Activated CD8-positive, alpha-beta memory T cell treated with anti-CD3 and anti-CD28 coated beads, Interleukin-2, amount 50 U/mL, for 1 hour (primary cell): ENCODE results near the gene AIMP2.
"Not testable (repeated sequence)": the region's sequence is repeated elsewhere in the genome, so short reads cannot be mapped to it uniquely, and the experiment has no call there.

Experiments used
- DNase-seq: peaks from one replicate; pipeline ENCODE4 v3.0.0-alpha.2; 2020; ENCODE audit errors: extremely low read depth

AIMP2 gene

GRCh38 chr7:6008668-6009611, at the start of gene AIMP2, which contains the start of gene PMS2:
Gene AIMP2 (plus strand): TSS chr7:6009272. CDS start chr7:6009364, 92 bp downstream.
Gene PMS2 (minus strand): TSS chr7:6009049. CDS start chr7:6009019, 30 bp downstream.
- DNase-seq = peak; percentile 90

DNA sequence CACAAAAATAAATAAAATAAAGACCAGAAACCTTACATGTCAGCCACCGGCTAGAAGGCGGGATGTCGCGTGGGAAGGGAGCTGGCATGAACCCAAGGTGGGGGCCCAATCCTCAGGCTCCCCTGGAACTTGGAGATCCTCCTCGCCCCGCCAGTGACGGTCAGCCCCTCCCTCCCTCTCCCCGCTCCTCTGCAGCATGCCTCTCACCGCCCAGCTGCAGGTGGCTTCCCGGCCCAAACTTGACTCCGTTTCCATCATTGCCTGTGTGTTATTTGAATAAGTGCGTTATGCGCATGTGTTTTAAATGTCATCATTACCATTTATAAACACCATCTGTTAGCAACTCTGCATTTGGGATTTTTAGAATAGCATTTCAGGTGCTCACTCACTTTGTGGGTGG, 45.9 kb upstream of the AIMP2 start:
- not testable (repeated sequence) for DNase-seq

GRCh38 chr7:5963810-5964209, 45.3 kb upstream of the AIMP2 start:
- DNase-seq = not testable (repeated sequence)

DNA sequence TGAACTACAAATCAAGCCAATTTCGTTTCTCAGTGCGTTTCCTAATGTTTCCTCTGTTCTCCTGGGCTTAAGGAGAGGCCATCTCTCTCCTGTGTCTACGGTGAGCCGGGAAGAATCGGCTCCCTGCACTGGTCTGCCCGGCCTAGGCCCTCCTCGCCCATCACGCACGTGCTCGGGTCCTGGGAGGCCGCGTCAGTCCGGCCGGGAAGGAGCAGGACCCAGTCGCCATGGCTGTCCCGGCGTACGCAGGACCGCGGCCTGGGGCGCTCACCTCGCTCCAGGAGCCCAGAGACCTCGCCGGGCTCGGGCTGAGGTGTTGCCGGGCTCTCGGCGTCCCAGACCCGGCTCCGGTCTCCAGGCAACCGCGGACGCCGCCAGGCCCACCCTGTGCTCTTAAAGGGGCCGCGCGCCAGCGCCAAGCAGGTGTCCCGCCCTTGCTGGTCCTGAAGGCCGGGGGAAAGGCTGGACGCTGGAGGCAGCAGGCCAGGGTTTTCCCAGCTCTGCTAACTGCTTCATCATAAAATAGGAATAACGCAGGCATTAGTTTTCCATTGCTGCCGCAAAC, 38.6 kb upstream of the AIMP2 start, which contains the start of gene RSPH10B:
TSS of gene RSPH10B (minus strand) at position 343 of the 565 bp plus-strand sequence. CDS start 3,573 bp downstream, outside the sequence.
- not testable (repeated sequence) for DNase-seq

DNA sequence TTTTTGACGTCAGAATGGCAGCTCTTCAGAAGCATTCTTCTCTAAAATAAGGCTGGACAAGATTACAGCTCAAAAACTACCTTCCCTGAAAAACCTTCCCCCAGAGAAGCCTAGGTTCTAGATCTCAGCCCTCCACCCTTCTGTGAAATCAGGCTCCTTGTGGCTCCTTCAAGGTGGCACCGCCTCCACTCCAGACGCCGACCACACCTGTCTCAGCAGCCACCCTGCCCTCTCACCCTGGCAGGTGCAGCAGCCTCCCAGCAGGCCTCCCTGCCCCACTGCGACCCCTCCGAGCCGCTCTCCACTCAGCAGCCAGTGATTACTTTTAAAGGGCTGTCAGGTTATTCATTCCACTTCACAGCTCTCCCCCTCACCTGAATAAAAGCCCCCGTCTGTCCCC, 35.5 kb upstream of the AIMP2 start:
- not testable (repeated sequence) for DNase-seq

GRCh38 chr7:5979680-5980314, 29.3 kb upstream of the AIMP2 start:
- not testable (repeated sequence) for DNase-seq

DNA sequence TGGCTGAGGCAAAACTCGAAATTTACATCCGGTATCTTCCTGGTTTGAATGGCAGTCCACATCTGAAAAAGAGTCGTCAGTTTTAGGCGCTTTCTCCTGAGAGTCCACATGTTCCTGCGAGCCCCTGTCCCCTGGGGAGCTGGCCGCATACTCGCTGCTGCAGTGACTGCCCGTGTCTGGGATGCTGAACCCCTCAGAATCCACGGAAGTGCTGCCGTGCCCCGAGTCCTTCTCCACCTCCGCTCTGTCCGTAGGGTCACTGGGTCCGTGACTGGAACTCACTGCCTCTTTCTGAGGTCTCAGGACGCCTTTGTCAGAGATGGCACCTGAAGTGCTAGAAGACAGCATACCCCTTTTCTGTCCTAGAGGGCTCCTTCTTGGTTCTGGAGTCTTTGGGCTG, 22.0 kb upstream of the AIMP2 start:
- not testable (repeated sequence) for DNase-seq

GRCh38 chr7:5997210-5997808, 11.8 kb upstream of the AIMP2 start:
- peak; percentile 24 for DNase-seq

DNA sequence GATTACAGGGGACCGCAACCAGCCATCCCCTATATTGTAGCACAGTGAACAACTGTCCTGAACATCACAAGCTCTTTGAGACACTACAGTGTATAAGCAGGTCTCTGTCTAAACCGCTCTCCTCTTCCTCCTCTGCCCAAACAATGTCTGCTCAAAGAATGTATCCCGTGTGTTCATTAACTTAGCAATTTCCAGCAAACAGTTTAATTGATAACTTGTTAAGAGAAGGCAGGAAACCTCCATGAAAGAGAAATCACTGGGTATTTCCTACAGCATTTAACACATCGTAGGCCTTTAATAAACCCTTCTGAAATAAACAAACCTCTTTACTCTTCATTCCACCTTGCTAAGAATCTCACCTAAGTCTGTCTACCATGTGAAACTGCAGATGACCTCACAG, 1.7 kb upstream of the AIMP2 start:
- DNase-seq = no peak

DNA sequence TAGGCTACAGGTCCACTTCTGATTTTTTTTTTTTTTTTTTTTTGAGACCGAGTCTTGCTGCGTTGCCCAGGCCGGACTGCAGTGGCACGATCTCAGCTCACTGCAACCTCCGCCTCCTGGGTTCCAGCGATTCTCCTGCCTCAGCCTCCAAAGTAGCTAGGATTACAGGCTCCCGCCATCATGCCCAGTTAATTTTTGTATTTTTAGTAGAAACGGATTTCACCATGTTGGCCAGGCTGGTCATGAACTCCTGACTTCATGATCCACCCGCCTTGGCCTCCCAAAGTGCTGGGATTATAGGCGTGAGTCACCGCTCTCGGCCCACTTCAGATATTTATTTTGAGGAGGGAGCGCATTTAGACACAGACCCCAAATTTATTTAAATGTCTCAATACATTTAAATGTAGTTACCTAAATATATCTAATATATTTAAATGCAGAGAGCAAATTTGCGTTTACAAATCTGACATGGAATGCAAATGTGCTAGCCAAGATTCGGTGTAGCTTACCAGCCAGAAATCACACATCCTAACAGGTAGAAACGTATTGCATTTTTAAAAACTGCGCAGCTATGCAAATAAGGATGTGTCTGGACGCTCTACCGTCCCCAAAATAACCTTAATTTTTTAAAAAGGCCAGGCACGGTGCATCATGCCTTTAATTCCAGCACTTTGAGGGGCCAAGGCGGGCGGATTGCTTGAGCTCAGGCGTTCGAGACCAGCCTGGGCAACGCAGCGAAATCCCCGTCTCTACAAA, 1.1 kb upstream of the AIMP2 start:
- not testable (repeated sequence) for DNase-seq

DNA sequence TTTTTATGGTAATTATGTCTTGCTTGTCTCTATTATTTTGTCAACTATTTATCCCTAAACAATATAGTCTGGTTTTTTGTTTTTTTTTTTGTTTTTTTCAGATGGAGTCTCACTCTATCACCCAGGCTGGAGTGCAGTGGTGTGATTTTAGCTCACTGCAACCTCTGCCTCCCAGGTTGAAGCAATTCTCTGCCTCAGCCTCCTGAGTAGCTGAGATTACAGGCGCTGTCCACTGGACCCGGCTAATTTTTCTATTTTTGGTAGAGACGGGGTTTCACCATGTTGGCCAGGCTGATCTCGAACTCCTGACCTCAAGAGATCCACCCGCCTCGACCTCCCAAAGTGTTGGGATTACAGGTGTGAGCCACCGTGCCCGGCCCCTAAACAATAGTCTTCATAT, 1.3 kb downstream of the AIMP2 start:
- not testable (repeated sequence) for DNase-seq

DNA sequence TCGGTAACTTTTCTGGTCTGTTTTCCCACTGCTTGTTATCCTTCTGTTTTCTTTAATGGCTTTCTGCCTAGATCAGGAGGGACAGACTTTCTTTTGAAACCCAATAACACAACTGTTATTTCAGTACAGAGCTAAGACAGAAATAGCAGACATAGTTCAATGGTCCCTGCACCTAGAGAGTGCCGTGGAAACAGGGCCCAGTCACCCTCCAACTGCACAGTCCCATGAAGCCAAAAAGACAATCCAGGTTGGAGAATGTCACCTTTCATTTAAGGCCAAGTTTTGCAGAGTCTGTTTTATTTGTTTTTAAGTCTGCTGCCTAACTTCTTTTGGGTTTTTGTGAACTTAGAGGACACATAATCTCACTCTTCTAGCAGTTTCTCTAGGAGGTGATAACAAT, 2.5 kb downstream of the AIMP2 start:
- DNase-seq = no peak

DNA sequence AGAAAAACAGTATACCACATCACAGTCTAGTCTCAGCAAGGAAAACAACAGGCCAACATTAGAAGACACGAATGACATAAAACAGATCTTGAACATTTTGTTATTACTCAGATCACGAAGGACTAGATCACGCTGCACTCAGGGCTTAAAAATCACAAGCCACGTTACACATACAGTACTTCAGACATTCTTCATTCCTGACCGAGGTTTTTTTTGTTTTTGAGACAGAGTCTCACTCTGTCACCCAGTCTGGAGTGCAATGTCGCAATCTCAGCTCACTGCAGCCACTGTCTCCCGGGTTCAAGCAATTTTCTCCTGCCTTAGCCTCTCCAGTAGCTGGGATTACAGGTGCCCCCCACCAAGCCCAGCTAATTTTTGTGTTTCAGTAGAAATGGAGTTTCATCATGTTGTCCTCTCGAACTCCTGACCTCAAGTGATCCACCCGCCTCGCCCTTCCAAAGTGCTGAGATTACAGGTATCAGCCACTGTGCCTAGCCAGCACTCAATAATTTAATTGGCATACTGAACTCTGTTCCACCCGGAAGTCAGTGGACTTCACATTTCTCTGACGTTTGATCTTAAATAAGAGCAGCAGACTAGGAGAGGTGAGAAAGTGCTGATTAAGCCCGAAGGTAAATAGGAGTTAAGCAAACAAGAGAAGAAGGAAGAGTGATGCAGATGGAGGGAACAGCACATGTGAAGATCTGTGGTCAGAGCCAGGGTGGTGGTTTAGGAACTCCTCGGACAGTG, 3.5 kb downstream of the AIMP2 start:
- DNase-seq = no peak

DNA sequence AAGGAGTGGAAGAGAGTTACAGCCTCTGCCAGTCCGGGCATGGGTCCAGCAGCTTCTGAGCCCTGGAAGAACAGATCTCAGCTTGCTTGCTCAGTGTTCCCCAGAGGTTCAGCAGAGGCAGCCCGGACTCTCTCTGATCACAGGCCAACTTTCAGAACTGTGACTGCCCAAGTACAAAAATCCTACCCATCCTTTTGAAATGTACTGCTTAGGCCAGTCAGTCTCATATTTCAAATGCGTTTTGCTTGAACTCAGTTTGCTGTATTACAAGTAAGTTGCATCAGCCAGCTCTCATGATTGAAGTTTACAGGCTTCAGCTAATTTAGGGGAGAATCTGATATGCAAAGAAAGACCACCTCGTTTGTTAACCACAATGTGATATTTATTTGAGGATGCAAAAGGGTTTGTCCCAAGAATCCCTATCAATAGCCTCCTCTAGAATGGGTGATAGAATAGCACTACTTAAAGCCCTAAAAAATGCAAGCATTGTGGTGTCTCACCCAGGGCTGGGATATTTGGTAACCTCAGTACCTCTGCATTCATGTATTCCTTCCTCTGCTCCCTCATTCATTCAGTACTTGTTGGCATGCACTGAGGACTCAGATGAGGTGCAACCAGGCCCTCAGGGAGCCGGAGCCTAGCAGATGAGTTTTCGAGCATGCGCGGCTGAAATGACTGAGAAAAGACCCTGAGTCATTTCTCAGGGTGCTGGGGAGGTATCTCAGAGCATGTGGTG, 7.0 kb downstream of the AIMP2 start:
- no peak for DNase-seq

DNA sequence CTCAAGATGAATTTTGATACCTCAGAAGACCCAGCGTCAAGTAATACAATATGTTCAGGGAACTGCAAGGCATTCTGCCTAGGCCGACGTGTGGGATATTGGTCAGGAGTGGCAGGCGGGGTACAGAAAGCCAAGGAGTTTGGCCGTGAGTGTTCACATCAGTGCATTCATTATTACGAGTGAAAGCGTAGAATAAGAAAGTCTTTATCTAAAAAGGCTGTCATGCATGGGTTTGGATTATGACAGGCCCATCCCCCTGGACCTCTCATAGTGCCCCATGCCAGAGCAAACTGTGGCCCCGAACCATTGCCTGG, 7.5 kb downstream of the AIMP2 start:
- DNase-seq = no peak

GRCh38 chr7:6020371-6021286, 11.6 kb downstream of the AIMP2 start:
- no peak for DNase-seq

DNA sequence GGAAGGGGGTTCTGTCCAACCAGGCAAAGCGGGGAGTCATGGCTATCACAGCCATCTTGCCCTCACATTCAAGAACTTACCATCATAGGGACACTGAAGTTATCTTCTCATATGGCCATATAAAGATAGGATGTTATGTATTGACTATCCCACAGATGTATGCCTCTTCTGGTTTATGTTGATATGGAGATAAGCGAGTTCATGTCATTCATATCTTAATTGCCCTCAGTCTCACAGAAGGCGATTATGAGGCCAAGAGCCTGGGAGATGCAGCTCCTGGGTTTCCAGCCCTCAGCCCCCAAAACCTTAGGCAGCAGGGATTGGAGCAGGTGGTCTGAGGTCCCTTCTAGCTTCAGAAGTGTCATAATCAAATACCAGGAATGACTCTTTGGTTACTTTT, 13.6 kb downstream of the AIMP2 start:
- DNase-seq = no peak

- no peak for DNase-seq
Observed at GRCh38 chr7:6023974-6024435, 14.9 kb downstream of the AIMP2 start.
